Fibroblast of pulmonary artery (primary cell): Measurements from ENCODE around the gene METRN.
"Not testable (repeated sequence)": the region's sequence is repeated elsewhere in the genome, so short reads cannot be mapped to it uniquely, and the experiment has no call there.

Source experiments
- DNase-seq: peaks from one replicate; pipeline ENCODE4 v3.0.0-alpha.2; 2010; ENCODE audit warnings: low read depth
- H3K4me3 ChIP-seq: replicated peaks from 2 replicates; pipeline ENCODE4 v1.5.1; 2011; ENCODE audit warnings: low read depth, mild to moderate bottlenecking, control low read depth, low read length, moderate library complexity
- CTCF ChIP-seq: IDR thresholded peaks from 2 replicates; pipeline ENCODE4 v1.5.1; 2011; ENCODE audit warnings: mild to moderate bottlenecking, control low read depth, low read length, inconsistent platforms; ENCODE audit errors: missing control alignments

Gene METRN

GRCh38 chr16:711548-712320 lies 3.2 kb upstream of the METRN start:
- peak; percentile 69 for DNase-seq
- TF ChIP-seq CTCF, result peak; percentile 69
- H3K4me3 ChIP-seq, result no peak overlapping the region

- not testable (repeated sequence) for H3K4me3 ChIP-seq
- peak; percentile 95 for DNase-seq
- TF ChIP-seq CTCF, result peak; percentile 45
Measured at GRCh38 chr16:712740-713250, 2.1 kb upstream of the METRN start.

GRCh38 chr16:714079-714478 lies 839 bp upstream of the METRN start:
- no peak overlapping the region for H3K4me3 ChIP-seq
- no peak for DNase-seq
- no peak for TF ChIP-seq CTCF

- DNase-seq, result no peak
- H3K4me3 ChIP-seq, result peak overlapping the region; percentile 54
- TF ChIP-seq CTCF, result no peak
Measured at GRCh38 chr16:715477-716199, 720 bp downstream of the METRN start.

GRCh38 chr16:716200-716568 lies 1.3 kb downstream of the METRN start:
- peak; percentile 46 for DNase-seq
- TF ChIP-seq CTCF, result no peak
- peak overlapping the region; percentile 54 for H3K4me3 ChIP-seq

- TF ChIP-seq CTCF, result no peak
- H3K4me3 ChIP-seq, result no peak overlapping the region
- DNase-seq, result no peak
Measured at GRCh38 chr16:716768-717325, 1.9 kb downstream of the METRN start.
